HG03520 (cell line): ENCODE data around the gene KRT3.

Experiments used
- ATAC-seq: cut with Tn5 transposase; IDR thresholded peaks from one replicate; pipeline ENCODE4 v1.9.1; 2021; ENCODE audit warnings: mild to moderate bottlenecking, moderate library complexity; ENCODE audit not compliant: unreplicated experiment

The KRT3 gene

DNA sequence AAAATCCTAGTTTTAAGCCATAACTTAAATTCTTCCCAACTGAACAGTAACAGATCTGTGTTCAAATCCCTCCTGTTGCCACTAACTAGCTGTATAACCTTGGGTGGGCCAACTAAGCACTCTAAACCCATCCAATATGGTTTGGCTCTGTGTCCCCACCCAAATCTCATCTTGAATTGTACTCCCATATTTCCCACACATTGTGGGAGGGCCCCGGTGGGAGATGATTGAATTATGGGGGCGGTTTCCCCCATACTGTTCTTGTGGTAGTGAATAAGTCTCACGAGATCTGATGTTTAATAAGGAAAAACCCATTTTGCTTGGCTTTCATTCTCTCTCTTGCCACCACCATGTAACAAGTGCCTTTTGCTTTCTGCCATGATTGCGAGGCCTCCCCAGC is 19.2 kb upstream of the KRT3 start:
- no peak for ATAC-seq

DNA sequence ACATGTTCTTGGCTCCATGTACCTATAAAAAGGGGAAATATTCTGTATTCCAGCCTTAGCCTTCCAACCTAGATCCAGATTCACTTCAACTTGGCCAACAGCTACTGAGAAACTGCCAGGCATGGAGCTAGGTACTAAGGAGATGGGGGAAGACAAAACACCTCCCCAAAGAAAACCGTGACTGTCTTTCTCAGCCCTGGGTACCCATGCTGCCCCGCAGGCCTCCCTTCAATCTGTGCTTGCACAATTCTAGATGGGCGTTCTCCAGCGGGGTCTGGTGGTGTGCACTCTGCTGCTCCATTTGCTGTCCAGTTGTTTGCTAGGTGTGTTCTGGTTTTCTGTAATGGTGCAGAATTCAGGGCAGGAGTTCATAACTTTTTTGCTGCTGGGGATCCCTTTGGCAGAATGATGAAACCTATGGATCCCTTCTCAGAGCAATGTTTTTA is 18.8 kb upstream of the KRT3 start:
- ATAC-seq: no peak

DNA sequence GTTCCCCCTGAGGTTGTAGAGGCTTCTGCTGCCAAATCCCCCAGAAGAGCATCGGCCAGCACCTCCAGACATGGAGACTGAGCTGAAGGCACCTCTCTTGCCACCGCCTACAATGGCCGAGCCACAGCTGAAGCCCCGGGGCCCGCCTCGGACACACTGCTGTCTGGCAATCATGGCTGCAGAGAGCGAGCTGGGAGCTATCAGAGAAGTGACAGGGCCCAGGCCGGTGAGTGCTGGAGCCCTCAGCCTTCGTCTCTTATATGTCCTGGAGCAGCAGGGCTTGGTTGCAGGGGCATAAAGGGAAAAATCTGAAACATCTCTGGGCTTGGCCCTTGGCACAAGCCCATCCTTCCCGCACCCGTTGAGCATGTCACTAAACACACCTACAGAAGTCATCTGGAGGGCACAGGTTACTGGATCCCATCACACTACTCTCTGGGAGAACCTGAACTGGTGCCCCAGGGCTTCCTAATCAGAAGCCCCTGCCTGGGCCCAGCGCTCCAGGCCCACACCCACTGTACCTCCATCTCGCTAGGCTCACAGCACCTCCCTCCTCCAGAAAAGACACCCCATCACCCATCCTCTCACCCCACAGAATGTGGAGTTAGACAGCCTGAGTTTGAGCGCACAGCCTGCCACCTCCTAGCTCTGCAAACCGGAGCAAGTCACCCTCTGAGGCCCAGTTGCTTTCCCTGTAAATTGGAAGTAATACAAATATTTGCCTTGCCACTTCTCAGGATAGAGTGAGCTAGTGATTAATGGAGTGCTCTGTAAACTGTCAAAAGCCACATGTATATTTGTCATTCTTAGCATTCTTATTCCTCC is 18.2 kb upstream of the KRT3 start, which contains the start of gene KRT4:
TSS of gene KRT4 (minus strand) at position 232 of the 825 bp plus-strand sequence. CDS start at position 174, 58 bp downstream.
- no peak for ATAC-seq

DNA sequence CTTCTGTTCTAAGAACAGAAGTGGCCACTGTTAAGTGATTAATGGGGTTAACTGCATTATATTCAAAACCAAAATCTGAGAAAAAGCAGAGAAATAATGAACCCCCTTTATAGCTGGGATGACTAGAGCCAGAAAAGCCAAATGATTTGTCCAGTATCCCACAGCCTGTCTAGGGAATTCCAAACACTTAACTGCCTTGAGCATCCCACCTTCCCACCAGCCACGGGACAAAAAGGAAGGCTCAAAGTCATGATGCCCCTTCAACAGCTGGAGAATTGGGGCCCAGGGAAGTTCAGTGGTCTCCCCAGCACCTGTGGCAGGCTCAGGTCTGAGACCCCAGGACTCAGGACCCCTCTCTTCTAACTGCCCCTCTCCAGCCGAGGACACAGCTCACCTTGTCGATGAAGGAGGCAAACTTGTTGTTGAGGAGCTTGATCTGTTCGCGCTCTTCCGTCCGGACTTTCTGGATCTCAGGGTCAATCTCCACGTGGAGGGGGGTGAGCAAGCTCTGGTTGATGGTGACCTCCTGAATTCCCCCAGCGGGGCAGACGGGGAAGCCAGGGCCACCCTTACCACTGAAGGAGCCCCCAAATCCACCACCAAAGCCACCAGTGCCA is 17.4 kb upstream of the KRT3 start:
- ATAC-seq: no peak

DNA sequence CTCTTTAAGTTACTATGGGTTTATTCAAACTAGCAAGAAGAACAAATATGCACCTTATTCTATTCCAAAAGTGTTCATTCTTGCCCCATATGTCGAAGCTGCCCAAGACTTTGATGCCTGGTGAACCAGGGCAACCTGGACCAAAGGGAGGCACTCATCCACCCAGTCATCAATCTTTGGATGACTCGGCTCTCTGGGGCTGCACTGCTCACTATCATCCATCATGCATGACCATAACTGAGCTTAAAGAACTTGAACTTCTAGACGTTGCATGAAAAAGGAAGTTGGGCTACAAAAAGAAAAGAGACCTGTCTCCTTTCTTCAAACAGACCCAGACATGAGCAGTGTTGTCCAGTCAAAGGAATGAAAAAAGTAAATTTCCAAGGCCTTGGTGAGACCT is 16.8 kb upstream of the KRT3 start:
- no peak for ATAC-seq

DNA sequence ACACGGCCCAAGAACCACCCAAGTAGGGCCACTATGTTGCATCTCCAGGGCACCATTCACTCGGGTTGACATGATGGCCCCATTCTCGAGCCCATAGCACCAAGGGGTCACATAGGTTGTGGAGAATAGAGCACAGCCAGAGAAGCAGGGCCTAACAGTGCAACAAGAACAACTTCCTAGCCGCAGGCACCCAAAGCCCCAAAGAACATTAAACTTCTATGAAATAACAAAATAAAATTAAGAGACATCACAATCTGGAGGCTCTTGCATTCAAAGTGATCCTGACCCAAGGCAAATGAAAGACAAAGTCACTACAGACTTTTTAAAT is 16.1 kb upstream of the KRT3 start:
- ATAC-seq: no peak

DNA sequence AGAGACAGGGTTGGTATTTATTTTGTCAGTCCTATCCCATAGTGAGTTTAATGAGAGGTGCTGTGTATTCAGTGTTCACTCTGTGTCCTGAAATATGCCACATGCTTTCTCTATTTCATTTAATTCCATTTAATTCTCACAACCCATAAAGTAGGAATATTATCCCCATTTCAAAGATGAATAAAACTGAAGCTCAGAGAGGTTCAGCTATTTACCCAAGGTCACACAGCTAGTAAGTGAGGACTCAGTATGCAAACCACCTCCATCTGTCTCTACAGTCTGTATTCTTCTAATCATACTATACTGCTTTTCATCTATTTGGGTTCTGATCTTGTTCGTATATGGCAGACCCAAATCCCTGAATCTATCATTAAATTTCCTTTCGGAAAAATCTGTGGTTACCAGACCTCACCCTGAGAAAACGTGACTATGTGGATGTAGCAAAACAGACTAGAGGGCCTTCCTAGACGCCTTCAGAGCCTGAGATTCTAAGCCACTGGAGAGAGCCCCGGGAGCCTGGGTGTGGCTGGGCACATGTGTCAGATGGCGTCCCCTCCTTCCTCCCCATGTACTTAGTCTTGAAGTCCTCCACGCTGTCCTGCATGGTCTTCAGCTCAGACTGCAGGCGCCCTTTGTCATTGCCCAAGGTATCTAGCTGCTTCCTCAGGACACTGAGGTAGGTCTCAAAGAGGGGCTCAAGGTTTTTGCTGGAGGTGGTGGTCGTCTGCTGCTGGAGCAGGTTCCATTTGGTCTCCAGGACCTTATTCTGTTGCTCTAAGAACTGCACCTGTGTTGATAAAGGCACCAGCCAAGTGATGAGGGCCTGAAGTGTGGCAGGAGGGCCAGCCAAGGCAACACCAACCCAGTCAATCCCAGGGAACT is 15.5 kb upstream of the KRT3 start:
- no peak for ATAC-seq

DNA sequence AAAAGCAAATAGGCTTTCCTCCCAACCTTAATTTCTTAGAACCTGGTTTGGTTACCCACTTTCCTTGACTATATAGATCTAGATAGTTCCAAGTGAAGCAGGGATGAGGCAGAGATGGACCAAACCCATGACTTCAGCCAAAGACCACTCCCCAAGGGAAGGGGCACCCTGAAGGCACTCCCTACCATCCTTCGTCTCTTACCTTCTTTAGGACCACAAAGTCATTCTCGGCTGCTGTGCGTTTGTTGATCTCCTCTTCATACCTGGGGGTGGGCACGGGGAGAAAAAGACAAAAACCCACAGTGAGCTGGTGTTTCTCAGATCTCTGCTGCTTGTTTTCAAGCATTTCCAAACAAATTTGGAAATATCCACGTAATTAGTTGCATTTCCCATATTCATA is 14.6 kb upstream of the KRT3 start:
- ATAC-seq: no peak

DNA sequence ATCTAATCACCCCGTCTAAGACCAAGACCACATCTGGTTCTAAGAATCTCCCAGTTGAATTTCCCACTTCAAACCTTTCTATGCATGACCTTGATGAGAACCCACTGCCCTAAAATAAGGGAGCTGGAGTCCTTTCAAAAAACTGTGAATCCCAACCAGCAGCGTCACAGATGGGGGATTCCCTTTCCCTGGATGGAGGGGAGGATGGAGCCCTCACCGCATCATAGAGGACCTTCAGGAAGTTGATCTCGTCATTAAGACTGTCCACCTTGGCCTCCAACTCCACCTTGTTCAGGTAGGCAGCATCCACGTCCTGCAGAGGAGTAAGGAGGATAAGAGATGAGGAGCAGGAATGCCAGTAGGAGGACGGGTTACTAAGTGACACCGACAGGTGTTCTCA is 13.2 kb upstream of the KRT3 start:
- no peak for ATAC-seq

DNA sequence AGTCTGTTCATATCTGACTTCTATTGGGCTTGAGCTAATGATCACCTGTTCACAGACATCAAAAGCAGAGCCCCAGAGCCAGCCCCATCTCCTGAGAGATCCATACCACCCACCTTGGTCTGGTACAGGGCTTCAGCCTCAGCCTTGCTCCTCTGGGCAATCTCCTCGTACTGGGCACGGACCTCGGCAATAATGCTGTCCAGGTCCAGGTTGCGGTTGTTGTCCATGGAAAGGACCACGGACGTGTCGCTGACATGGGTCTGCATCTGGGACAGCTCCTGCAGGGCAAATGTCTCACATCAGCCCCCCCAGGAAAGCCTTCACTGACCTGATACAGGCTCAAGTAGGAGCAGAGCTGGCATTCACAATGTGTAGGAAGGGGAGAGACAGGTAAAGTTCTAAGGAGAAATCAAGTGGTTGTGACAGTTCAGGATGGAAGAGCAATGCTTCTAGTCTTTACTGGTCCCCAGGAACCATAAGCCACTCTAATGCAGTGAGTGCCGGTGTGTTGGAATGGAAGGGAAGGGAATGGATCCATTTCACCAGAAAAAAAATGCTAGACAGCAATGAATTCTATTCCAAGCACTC is 12.8 kb upstream of the KRT3 start:
- ATAC-seq: no peak

DNA sequence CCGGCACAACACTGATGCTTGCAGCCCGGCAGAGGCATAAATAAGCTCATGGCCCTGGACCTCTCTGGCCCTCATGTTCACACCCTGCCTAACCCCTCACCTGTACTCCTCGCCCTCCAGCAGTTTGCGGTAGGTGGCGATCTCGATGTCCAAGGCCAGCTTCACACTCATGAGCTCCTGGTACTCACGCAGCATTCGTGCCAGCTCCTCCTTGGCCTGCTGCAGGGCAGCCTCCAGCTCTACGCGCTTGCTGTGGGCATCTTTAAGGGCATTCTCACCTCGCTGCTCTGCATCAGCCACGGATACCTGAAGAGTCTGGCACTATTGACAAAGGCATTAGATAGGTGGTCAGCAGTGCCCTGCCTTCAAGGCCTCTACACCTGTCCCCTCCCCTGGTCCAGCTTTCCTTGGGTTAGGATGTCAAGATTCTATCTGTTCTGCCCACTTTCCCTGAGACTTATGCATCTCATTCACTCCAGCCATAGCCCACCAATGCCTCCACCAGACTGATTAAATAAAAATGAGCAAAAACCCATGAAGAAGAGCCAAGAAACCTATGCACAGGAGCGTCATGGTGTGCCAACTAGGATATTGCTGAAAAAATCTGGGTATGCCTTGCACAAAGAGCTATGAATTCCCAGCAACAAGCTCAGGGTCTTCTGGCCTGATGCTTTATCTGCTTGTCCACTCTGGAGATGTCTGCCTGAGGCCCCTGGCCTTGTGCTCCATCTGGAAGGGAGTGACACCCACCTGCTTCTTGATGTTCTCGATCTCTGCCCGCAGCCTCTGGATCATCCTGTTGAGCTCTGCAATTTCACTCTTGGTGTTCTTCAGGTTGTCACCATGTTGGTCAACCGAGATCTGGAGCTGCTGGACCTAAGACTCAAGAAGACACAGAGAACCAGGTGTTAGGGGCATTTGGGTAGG is 11.9 kb upstream of the KRT3 start:
- ATAC-seq: no peak

DNA sequence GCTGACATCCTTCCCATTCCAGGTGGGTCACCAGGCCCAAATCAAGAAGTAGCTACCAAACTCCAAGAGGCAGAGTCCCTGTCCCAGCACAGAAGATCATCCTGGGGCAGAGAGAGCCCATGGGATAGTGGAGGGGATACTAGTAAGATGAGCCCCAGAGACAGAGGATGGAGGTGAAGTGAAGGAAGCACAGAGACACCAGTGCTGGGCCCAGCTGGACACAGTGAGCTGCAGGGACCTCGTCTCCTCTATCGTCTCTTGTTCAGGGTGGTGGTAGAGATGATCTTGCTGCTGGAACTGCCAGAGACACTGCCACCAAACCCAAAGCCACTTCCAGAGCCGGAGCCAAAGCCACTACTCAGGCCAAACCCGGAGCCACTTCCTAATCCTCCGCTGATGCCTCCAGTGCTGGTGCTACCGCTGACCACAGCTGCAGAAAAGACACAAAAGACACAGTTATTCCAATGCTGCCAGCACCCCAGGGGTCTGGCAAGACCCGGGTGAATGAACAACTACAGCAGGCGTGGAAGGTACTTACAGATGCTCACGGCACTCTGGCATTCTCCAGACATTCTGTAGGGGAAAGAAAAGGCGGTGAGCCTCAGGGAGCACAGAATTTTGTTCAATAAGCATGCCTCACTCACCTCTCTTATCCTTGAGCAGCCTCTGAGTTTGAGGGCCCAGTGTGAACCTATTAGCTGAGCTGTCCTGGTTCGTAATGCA is 11.1 kb upstream of the KRT3 start:
- no peak for ATAC-seq

DNA sequence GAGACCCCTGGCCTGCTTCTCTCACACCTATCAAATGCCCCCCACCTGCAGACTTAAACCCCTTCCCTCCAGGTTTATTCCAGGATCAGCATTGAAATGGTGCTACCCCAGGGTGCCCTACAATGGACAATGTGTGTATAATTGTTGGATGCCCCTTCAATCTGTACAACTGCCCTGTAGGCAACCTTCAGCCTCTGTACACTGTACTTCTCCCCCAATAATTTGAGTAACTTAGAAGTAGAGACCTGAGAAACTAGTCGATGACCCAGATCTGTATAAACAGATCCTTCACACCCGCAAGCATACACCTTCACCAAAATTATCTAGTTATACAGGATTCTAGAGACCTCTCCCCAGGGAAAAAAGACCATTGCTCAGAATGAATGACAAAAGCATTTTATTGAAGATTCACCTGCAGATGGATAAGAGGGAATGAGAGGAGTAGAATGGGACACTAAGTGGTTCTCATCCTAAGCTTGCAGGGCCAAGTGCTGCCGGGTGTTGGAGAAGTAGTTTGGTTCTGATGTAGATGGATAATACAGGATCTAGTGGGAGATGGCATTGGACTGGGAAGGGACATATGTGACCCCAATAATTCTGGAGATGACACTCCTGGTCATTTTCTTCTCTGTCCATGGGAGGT is 10.4 kb upstream of the KRT3 start:
- ATAC-seq: no peak

DNA sequence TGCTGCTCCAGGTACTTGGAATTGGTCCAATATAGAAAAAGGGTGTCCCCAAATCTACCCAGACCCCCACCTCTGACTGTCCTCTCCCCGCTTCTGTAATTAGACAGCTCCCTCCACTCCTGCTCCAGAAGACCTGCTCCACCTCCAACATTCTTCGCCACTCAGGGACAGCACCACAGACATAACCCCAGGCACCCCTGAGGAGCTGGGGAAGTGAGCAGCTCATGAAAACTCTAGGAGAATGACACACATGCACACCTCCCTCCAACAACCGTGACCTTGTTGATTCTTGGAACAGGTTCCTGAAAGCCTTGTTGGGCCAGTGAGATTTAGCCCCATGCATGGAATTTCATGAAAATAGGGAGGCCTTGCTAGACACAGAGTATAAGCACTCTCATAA is 9.8 kb upstream of the KRT3 start:
- no peak for ATAC-seq

DNA sequence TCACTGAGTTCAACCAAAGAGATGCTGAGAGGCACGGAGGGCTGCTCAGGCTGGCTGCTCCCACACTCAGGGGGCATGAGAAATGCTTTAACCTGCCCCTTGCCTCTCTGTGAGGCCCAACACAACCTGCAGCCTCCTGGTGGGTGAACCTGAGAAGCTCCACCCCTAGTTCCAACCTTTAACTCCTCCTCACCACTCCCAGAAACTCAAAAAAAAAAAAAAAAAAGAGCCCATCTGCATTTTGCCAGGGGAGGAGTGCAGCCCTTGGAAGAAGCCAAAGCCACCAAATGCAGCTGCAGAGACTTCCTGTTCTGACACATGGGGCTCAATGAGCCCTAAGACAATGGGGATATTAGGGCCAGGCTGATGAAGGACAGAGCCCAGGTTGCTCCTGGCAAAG is 9.1 kb upstream of the KRT3 start:
- ATAC-seq: no peak

DNA sequence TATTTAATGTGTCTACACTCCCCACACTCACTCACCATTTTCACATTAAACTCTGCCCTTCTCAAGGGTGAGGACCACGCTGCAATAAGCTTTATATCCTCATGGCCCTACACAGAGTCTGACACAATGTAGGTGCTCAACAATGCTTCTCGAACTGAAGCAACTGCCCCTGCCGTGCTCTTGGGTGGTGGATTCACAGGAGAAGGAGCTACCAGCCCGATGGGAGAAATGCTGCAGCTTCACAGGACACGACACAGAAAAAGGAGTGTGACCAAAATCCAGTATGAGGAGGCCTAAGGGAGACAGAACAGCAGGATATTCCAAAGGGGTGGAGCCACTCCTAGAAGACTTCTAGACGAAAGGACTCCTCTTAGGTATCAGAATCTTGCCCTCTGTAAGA is 6.5 kb upstream of the KRT3 start:
- ATAC-seq: no peak

DNA sequence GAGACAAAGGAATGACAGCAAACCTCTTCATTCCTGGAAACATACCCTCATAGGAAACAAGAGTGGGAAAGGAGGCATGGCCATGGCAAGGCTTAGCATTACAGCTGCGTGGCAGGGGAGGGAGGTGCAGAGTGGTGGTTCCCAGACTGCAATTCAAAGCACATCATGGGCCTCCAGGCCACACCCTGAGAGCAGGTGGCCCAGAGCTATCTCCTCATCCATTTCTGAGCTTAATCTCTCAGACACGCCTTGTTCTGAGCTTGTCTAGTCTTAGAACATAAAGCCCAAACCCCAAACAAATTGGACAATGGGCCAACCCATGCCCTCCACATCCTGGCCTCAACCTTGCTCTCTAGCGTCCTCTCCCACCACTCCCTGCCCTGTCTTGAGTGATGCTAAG is 5.9 kb upstream of the KRT3 start:
- ATAC-seq: no peak

DNA sequence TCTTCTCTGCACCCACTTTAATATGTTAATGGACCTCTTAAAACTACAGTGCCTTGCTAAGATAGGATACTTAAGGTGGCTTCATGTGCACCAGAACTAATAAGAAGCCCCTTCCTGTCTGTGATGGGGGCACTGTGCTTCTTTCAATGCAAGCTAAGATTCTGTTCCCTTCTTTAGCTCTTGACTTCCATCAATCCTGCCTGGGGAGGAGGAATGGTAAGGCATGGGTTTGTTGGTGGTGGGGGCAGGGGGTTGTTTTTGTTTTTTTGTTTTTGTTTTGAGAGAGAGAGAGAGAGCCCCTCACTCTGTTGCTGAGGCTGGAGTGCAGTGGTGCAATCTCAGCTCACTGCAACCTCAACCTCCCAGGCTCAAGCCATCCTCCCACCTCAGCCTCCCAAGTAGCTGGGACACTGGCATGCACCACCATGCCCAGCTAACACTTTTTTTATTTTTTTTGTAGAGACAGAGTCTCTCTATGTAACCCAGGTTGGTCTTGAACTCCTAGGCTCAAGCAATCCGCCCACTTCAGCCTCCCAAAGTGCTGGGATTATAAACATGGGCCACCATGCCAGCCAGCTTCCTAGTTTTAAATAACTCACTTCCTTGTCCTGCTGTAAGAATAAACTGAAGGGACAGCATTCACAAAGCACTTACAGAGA is 4.5 kb upstream of the KRT3 start:
- ATAC-seq: no peak
